GM21786 (cell line): Measurements from ENCODE around the gene KRTAP10-2.

Experiments used
- ATAC-seq: cut with Tn5 transposase; IDR thresholded peaks from one replicate; pipeline ENCODE4 v1.9.1; 2021; ENCODE audit not compliant: unreplicated experiment

Gene KRTAP10-2

DNA sequence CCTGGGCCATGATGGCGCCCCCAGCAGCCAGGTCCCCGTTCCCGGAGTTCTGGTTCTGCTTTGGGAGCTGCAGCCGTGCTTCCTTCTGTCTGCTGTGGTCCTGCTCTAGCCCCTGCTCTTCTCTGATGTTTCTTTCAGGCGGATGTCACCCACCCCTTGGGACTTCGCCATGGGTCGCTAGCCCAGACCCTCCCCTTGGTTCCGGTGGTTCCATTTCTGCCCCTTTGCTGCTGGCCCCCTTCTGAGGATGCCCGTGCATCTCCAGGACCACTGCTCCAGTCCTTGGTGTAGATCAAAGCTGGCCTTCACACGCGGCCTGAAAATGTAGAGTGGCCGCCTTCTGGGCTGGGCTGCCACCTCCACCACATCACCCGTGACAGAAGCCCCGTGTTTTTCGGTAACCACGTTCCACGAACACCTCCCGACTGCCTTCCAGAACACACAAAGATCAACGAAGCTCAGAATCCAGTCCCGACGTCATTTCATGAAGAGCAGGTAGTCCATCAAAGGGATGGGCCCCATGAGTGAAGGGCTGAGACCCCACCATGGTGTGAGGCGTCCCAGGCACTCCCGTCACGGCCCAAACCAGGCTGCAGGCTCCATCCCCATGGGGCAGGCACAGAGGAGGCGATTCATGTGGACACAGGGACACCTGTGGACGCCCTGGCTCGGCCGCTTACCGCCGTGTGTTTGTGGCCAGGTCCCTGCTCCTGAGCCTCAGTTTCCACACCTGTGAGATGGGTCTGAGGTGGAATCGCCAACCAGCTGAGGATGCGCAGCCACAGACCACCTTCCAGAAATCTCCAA lies 35.7 kb downstream of the KRTAP10-2 start:
- ATAC-seq = no peak

DNA sequence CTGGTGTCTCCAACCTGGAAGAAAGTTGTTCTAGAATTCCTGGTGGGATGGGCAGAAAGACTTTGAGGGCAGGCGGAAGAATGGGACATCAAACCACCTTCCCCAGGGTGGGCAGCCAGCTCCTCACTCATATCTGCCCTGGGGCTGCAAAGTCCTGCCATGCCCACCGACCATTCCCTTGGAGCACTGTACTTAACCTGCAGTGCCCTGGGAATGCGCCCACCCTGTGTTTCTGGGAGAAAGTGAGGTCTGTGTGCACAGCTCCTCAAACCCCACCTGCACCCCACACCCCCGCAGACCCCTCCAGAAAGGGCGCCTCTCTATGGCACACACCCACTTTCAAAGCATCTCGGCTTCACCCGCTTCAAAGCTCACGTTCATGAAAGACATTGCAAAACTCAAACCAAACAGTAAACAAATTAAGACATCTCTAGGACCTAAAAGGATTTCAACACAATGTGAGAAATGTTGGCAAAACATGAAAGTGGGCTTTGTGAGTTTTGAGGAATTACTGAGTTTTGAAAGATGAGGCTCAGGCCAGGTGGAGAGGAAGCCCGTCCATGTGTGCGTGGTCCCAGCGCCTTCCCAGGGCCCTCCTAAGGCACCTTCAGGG lies 36.5 kb downstream of the KRTAP10-2 start:
- no peak for ATAC-seq

DNA sequence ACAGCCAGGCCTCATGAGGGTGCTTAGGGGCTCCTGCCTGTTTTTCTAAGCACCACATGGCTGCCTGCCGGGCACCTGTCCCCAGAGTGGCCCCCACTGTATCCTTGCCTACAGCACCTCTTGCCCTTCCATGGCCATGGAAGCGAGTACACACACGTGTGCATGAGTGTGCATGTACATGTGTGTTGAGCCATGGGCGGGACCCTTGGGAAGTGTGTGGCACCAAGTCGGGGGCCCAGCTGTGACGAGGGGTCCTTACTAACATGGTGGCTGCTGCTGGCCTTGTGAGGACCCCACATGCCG lies 37.1 kb downstream of the KRTAP10-2 start:
- no peak for ATAC-seq

DNA sequence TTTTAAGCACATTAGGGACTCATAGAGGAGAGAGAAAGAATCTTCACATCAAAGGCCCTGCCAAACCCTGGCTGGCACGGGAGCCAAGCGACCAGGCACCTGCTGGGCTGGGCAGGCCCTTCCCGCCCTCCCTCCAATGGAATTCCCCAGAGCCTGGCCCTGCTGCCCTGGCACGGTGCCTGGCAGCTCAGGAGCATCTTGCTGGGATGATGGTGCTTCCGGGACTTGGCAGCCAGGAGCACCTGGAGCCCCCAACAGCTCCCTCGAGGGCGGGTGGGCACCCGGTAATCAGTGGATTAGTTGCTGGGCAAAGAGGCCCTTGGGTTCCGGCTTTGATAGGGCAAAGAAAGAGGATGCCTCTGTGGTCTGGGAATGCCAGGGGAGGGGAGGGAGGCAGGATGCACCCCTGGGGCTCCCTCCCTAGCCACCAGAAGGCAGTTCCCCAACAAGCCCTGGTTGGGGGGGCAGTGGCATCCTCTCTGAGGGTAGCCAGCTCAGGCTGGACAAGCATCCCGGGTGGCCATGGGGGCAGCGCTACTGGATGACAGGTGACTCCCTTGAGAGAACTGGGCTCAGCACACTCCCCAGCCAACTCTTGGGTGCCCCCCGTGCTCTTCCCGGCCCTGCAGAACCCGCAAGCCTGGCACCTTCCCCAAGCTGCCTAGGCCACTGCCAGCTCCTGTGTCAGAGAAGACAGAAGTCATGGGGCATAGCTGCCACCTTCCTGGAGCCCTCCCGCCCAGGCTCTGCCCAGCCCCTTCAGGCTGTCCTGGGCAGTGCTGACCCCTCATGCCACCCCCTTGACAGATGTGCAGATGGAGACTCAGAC lies 37.7 kb downstream of the KRTAP10-2 start:
- ATAC-seq = no peak

DNA sequence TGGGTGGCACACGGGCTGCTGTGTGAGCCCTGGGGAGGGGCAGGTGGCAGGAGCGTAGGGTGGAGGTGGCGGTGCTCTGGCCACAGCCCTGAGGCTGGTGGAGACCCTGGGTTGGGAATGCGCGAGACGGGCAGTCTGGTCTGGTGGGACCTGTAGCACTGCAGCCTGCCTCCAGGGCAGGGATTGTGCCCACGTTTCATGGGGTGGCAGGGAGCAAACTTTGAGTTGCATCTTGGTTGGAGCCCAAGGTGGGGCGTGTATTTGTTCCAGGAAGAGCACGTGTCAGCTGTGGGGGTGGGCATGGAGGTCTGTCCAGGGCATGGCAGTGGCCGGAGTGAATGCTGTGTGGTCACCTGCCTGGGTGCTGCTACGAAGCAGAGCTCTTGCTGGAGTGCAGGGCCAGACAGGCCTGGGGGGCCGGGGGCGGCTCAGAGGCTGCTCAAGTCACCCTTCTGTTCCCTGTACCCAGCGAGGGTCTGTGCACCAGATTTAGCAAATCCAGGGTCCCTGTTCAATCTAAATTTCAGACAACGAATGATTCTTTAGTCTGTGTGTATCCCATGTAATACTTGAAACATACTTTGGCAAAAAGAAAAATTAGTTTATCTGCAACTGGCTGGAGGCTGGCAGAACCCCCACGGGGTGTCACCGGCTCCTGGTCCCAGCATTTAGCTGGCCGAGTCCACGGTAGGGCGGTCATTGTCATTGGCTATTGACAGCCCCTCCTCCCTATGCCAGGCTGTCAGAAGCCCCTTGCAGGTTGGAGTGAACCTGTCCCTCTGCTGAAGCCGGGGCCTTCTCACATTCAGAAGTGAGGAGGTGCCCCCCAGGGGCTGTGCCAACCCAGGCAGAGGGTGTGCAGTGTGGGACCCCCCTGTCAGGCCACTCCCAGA lies 38.6 kb downstream of the KRTAP10-2 start:
- ATAC-seq = no peak

DNA sequence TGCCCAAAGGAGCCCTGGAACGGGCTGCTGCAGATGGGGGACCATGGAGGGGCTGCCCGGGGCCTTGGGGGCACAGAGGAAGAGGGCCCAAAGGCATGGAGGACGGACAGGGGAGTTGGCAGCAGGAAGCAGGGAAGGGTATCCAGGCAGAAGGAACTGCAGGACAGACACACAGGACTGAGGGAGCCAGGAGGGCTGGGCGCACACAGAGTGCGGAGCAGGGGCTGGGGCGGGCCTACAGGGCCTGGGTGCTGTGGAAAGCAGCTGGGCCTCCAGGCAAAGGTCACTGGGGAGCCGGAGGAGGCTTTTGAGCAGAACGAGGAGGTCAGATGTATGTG lies 39.4 kb downstream of the KRTAP10-2 start:
- ATAC-seq = no peak

DNA sequence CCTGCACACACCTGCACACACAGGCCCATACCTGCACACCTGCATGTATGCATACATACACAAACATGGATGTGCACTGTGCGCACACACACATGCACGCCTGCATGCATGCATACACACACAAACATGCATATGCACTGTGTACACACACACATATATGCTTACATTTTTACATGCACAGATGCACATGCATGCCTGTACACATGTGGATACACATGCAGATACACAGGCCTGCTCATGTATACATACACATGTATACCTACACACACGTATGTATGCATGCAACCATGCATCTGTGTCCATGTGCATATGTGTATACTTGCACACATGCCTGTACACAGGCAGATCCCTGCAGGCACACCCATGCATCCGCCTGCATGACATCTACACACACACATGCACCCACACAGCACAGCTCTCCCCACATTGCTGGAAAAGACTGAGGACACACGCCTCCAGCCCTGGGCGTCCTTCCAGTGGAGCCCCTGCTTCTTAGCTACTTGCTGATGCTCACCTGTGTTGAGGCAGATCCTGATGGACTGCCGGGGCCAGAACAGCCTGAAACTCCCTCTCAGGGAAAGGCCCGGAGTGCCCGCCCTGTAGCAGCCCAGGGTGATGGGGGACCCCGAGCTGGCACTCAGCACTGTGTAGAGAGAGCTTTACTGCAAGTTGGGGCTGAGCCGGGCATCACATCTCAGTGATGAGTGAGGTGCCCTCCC lies 39.9 kb downstream of the KRTAP10-2 start:
- ATAC-seq = no peak

DNA sequence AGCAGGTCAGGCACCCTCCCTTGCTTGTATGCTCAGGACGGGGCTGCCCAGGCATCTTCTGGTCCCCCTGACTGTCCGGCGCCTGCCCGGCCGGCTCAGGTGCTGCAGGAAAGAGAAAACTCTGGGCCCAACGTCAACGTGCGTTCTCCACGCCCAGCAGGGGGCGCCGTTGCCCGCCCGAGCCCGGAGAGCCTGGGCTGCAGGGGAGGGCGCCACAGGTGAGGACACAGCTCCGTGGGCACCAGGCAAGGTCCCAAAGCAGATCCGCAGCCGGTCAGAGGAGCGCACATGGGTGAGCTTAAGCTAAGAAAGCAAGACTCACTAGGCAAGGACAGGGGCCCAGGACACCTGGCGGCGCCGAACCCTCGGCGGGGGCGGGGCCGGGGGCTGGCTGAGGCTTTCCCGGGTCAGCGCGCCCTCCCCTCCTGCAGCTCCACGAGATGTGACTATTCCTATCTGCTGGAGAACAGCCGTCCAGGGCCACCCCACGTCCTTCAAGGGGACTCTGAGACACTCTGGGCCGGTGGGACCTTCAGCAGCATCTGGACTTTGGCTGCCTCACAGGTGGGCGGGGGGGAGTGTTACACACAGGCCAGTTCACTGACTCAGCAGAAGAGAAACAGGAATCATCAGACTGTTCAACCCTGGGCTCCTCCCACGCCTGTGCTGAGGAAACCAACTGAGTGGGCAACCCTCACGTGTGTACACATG lies 40.6 kb downstream of the KRTAP10-2 start:
- ATAC-seq = no peak

DNA sequence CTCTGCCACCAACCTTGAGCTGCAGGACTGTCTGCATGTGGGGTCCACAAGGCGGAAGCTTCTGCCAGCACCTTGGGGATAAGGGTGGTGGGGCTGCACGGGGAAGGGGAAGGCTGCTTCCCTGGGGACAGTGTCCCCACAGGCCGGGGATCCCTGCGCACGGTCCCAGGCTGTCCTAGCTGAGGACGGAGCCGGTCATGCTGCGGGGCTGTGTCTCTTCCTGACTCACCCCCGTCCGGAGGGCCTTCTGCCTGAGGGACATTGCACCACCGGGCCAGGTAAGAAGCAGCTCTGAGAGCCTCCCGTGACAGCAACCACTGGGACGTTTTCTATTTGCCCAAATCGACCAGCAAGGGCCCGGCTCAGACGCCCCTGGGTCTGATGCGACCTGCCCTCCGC lies 41.2 kb downstream of the KRTAP10-2 start:
- no peak for ATAC-seq

DNA sequence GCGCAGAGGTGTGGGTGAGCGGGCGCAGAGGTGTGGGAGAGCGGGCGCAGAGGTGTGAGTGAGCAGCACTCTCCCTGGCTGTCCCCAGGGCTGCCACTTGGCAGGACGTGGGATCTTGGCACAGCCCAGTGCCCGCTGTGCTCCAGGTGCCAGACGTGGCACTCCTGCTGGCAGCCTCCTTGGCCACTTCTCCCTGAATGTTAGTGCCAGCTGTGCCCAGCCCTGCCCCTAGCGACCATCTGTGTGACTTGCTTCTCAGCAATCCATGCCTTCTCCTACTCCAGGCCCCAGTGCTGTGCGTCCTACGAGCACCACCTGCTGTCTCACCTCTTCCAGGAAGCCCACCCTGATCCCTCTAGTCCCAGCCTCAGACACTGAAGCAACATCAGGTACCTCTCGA lies 41.8 kb downstream of the KRTAP10-2 start:
- no peak for ATAC-seq

DNA sequence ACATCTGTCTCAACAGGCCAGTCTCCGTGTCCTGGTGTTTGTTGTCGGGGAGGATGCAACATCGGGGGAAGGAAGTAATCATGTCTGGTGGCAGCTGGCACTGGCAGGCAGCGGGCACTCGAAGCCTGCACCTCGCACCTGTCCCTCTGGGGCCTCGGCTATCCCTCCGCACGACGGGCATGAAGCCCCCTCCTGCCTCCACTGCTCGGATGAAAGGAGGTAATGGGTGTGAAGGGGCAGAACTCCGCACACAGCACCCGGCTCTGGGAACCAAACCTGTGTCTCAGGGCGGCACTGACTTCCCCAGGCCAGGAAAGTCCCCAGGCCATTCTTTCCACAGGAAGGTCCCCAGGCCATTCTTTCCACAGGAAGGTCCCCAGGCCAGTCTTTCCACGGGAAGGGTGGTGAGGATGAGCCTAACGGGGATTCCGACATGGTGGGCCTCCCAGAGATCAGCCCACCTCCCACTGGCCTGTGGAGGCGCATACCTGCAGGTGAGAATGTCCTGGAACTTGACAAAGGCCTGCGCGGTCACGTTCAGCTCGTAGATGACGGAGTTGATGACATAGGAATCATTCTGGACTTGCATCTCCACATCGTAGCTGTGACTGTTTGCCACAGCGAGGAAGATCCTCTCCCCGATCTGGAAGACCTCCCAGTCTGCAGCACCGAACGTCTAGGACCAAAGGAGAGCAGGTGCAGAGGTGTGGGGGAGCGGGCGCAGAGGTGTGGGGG lies 42.4 kb downstream of the KRTAP10-2 start:
- no peak for ATAC-seq

DNA sequence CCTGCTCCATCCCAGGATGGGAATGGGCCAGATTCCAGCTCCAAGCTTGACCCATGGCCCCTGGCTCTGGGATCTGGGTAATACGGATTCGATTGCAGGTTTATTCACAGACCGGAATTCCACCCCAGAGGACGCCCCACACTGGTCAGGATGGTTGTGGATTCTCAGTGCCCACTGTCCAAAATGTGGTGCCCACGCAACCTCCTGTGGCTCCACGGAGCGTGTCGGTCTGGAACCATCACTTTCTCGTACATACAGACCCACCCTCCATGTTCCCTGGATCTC lies 42.9 kb downstream of the KRTAP10-2 start:
- no peak for ATAC-seq

DNA sequence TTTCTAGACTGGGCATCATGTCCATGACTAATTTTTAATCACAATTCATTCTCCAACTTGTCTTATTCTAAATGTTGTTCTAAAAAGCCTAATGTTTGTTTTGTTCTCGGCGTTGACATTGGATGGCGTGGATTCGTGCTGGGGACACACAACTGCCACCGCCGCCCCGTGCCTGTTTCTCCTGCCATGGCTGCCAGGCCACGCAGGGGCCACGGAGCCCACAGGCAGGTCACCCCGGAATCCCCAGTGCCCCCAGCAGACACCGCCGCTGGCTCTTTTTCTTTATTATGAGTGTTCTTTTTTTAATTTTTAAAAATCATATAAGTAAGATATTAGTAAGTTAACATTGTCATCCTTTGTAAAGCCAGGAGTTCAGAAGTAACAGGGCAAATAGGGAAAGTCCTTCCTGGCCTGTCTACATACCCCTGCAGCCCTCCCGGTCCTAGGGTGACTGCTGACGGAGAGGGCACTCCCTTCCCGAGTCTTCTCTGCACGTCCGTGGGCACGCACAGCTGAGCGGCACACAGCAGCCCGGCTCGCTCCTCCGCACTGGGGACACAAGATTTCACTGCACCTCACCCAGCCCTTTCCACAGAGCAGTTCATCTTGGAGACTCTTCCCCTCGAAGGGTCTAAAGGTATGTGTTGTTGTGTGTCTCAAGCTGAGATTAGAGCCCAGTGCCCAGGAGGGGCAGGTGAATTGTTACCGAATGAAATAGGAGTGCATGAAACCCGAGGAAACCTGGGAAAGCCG lies 43.5 kb downstream of the KRTAP10-2 start:
- no peak for ATAC-seq

DNA sequence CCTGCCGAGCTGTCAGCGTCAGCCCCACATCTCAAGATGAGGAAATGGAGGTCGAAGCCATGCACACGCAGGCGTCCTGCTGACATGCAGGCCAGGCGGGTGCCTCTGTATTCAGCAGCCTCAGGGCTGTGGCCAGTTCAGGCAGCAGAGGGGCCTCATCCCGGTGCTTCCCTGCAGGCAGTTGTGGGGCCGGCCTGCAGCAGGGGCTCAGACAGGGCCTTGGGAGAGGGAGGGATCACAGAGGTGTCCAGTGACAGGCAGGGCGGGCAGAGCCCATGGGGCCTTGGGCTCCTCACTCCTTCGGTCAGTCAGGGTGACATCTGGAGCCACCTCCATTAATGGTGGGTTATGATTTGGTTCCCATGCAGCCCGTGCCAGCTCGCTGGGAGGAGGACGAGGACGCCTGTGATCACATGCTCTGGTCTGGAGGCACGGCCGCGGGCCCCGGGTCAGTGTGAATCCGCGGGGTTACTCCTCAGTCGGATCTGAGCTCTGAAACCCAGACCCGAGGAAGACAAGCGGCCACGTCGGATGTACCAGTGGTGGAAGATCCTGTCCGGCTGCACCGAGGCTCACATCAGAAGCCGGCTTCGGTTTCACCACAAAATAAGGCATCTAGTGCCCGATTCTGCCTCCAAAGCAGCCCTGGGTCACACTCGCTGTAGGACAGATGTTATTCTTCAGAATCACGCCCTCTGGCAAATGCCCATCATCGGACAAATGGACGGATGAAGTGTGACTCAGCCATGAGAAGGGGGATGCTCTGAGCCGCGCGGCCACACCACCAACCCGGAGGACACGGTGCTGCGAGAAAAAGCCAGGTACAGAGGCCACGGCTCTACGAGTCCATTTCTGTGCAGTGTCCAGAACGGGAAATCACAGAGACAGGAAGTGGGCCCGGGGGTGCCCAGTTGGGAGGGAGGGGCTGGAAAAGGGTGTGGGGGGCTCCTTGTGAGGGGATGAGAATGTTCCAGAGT lies 44.7 kb downstream of the KRTAP10-2 start:
- no peak for ATAC-seq

DNA sequence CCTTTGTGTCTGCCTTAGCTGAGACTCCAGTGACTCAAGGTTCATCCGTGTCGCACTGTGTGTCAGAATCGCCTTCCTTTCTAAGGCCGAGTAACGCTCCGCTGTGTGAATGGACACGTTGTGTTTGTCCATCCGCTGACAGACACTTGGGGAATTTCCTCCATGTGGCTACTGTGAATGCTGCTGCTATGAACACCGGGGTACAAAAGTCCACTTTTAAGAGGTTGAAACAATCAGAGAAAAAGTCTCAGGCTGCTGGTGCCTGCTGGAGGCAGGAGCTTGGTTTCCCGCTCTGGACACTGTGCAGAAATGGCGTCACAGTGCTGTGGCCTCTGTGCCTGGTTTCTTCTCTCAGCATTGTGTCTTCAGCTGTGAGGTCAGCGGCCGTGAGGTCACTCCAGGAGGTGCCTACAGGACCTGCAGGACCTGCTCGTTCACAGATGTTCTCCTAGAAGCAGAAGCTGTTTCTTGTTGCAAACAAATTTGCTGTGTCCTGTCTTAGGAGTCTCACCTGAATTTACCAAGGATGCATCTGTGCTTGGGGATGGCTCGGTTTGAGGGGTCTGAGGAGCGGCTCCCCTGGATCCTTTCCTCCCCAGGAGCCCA lies 45.5 kb downstream of the KRTAP10-2 start:
- ATAC-seq = no peak

DNA sequence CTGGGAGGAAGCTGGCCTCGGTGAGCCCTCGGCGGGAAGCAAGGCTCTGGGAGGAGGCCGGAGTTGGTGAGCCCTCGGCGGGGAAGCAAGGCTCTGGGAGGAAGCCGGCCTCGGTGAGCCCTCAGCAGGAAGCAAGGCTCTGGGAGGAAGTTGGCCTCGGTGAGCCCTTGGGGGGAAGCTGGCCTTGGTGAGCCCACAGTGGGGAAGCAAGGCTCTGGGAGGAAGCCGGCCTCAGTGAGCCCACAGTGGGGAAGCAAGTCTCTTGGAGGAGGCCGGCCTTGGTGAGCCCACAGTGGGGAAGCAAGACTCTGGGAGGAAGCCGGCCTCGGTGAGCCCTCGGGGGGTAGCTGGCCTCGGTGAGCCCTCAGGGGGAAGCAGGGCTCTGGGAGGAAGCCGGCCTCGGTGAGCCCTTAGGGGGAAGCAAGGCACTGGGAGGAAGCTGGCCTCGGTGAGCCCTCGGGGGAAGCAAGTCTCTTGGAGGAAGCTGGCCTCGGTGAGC lies 47.4 kb downstream of the KRTAP10-2 start:
- no peak for ATAC-seq
